K562 (cell line): ENCODE data around the gene CD44.

Experiments
- GABPA ChIP-seq: fragments of 200-800 bp; sonication (Bioruptor generic); conservative IDR thresholded peaks from 2 replicates; pipeline ENCODE4 v1.6.1; 2016; ENCODE audit warnings: low read depth, missing genetic modification characterization, missing compliant biosample characterization
- YBX1 ChIP-seq: fragments of 450-650 bp; IDR thresholded peaks from 2 replicates; pipeline ENCODE4 v1.7.1; 2016; ENCODE audit warnings: mild to moderate bottlenecking
- YY1 ChIP-seq, 3 experiments: IDR thresholded peaks; 2 replicates each; pipeline ENCODE4 v1.6.1; 2011; ENCODE audit warnings: low read length in 2 of 3, mild to moderate bottlenecking in 2 of 3, moderate library complexity in 2 of 3, borderline replicate concordance in 1 of 3, control low read depth in 1 of 3, low read depth in 1 of 3; ENCODE audit not compliant: insufficient read depth in 3 of 3, insufficient replicate concordance in 2 of 3, control insufficient read depth in 1 of 3, insufficient read length in 1 of 3; ENCODE audit errors: extremely low read depth in 1 of 3

GRCh38 chr11:35136311-35136710, 2.7 kb upstream of the CD44 start:
- no peak for TF ChIP-seq GABPA
- TF ChIP-seq YY1 (IDR thresholded peaks at IDR 0.05; ENCODE audit: borderline replicate concordance in 1 of 3, control insufficient read depth in 1 of 3, extremely low read depth in 1 of 3, insufficient read depth in 3 of 3, insufficient read length in 1 of 3, insufficient replicate concordance in 2 of 3, low read depth in 1 of 3, low read length in 2 of 3) = no peak
- TF ChIP-seq YBX1 = no peak
